ENCODE measurements around the gene KLHL2.
A peak's percentile ranks its signal among the peaks of the same experiment; 100 is the strongest.
"Not testable (repeated sequence)": the region's sequence is repeated elsewhere in the genome, so short reads cannot be mapped to it uniquely, and the experiment has no call there.

KLHL2 gene

GRCh38 chr4:165332502-165332901 is 125.1 kb downstream of the KLHL2 start:
- TF ChIP-seq CTCF (conservative IDR thresholded peaks at IDR 0.05; ENCODE audit: low read length), result no peak
- DNase-seq (ENCODE audit: low read depth), result no peak
- H3K4me3 ChIP-seq (ENCODE audit: low read length), result no peak overlapping the region

GRCh38 chr4:165335163-165335703 is 127.9 kb downstream of the KLHL2 start:
- DNase-seq (ENCODE audit: low read depth), result no peak
- no peak overlapping the region for H3K4me3 ChIP-seq (ENCODE audit: low read length)
- no peak for TF ChIP-seq CTCF (conservative IDR thresholded peaks at IDR 0.05; ENCODE audit: low read length)

- DNase-seq (ENCODE audit: low read depth), result no peak
- no peak overlapping the region for H3K4me3 ChIP-seq (ENCODE audit: low read length)
- TF ChIP-seq CTCF (conservative IDR thresholded peaks at IDR 0.05; ENCODE audit: low read length), result no peak
Measured at GRCh38 chr4:165336743-165337142, 129.4 kb downstream of the KLHL2 start.

GRCh38 chr4:165342340-165342739 is 135.0 kb downstream of the KLHL2 start:
- not testable (repeated sequence) for DNase-seq (ENCODE audit: low read depth); H3K4me3 ChIP-seq (ENCODE audit: low read length)

GRCh38 chr4:165343353-165344191 is 136.2 kb downstream of the KLHL2 start:
- TF ChIP-seq CTCF (conservative IDR thresholded peaks at IDR 0.05; ENCODE audit: low read length), result peak; percentile 45
- H3K4me3 ChIP-seq (ENCODE audit: low read length), result no peak overlapping the region
- DNase-seq (ENCODE audit: low read depth), result no peak

GRCh38 chr4:165345666-165346417 is 138.5 kb downstream of the KLHL2 start:
- no peak for DNase-seq (ENCODE audit: low read depth)
- peak; percentile 41 for TF ChIP-seq CTCF (conservative IDR thresholded peaks at IDR 0.05; ENCODE audit: low read length)
- H3K4me3 ChIP-seq (ENCODE audit: low read length), result no peak overlapping the region

- no peak for DNase-seq (ENCODE audit: low read depth)
- no peak overlapping the region for H3K4me3 ChIP-seq (ENCODE audit: low read length)
- no peak for TF ChIP-seq CTCF (conservative IDR thresholded peaks at IDR 0.05; ENCODE audit: low read length)
Measured at GRCh38 chr4:165347647-165348569, 140.5 kb downstream of the KLHL2 start.
